CD14-positive monocyte (primary cell): ENCODE results near the gene DNAJC27. TPM values are rescaled to one million over a fixed set of nuclear protein-coding genes. Genes with fewer than 3 reads are reported as not detected.

Source experiments
- DNase-seq, 3 donors: peaks; one replicate each; pipeline ENCODE4 v3.0.0-alpha.2; 2011 to 2022
- H2AFZ ChIP-seq: 2 replicates; pipeline ENCODE4 v1.6.0; 2012; ENCODE audit warnings: mild to moderate bottlenecking, low read depth, low read length, inconsistent platforms; ENCODE audit not compliant: insufficient read depth, poor library complexity, severe bottlenecking
- H3K27ac ChIP-seq, 2 donors: 1 replicate in 1 of 2; 2 replicates in 1 of 2; pipeline ENCODE4 v1.5.1; 2012 to 2013; ENCODE audit warnings: low read length in 2 of 2, control low read depth in 1 of 2, inconsistent platforms in 1 of 2, low read depth in 1 of 2, mild to moderate bottlenecking in 1 of 2
- H3K27me3 ChIP-seq, 2 donors: one replicate each; pipeline versions ENCODE4 v1.6.0 to v1.6.1; 2011 to 2013; ENCODE audit warnings: low read length in 2 of 2; ENCODE audit not compliant: control insufficient read depth in 2 of 2, insufficient read depth in 2 of 2
- H3K36me3 ChIP-seq, 2 donors: replicated peaks in 1 of 2; 1 replicate in 1 of 2; 2 replicates in 1 of 2; pipeline versions ENCODE4 v1.5.1 to v1.6.1; 2012 to 2013; ENCODE audit warnings: low read length in 2 of 2, control low read depth in 1 of 2, inconsistent platforms in 1 of 2, mild to moderate bottlenecking in 1 of 2; ENCODE audit not compliant: insufficient read depth in 2 of 2, control insufficient read depth in 1 of 2
- H3K4me1 ChIP-seq, 2 donors: 1 replicate in 1 of 2; 2 replicates in 1 of 2; pipeline versions ENCODE4 v1.5.1 to v1.6.1; 2012 to 2013; ENCODE audit warnings: low read length in 2 of 2, control low read depth in 1 of 2, inconsistent platforms in 1 of 2, mild to moderate bottlenecking in 1 of 2, moderate library complexity in 1 of 2; ENCODE audit not compliant: insufficient read depth in 2 of 2, control insufficient read depth in 1 of 2
- H3K4me2 ChIP-seq: replicated peaks from 2 replicates; pipeline ENCODE3; 2012; ENCODE audit warnings: low read length, moderate library complexity, mild to moderate bottlenecking; ENCODE audit not compliant: poor library complexity, severe bottlenecking; ENCODE audit errors: extremely low read depth
- H3K4me3 ChIP-seq, 3 experiments: fragments of 200-600 bp in 1 of 3; sonication (generic) in 1 of 3; replicated peaks in 1 of 3; 1 replicate in 2 of 3; 2 replicates in 1 of 3; pipeline ENCODE4 v1.5.1; 2011 to 2013; ENCODE audit warnings: low read length in 3 of 3, mild to moderate bottlenecking in 3 of 3, control low read depth in 2 of 3, low read depth in 2 of 3, inconsistent platforms in 1 of 3, moderate library complexity in 1 of 3
- H3K79me2 ChIP-seq: 2 replicates; pipeline ENCODE4 v1.6.0; 2012; ENCODE audit warnings: mild to moderate bottlenecking, control low read depth, inconsistent platforms, low read length, moderate library complexity; ENCODE audit not compliant: insufficient read depth
- H3K9ac ChIP-seq: 2 replicates; pipeline ENCODE4 v1.6.0; 2017; ENCODE audit warnings: low read length, mild to moderate bottlenecking; ENCODE audit not compliant: insufficient read depth, poor library complexity, severe bottlenecking
- H3K9me3 ChIP-seq, 2 donors: replicated peaks in 1 of 2; 1 replicate in 1 of 2; 2 replicates in 1 of 2; pipeline versions ENCODE4 v1.5.1 to v1.6.1; 2012 to 2013; ENCODE audit warnings: low read length in 2 of 2, control low read depth in 1 of 2; ENCODE audit not compliant: control insufficient read depth in 1 of 2, insufficient read depth in 1 of 2
- H4K20me1 ChIP-seq: 2 replicates; pipeline ENCODE4 v1.6.0; 2012; ENCODE audit warnings: mild to moderate bottlenecking, low read length, control low read depth, moderate library complexity; ENCODE audit not compliant: insufficient read depth
- H3K27ac Mint-ChIP-seq, 7 donors: one replicate each; pipeline ENCODE4 v1.8.0; 2020; ENCODE audit warnings: mild to moderate bottlenecking in 7 of 7, mixed read lengths in 7 of 7, moderate library complexity in 6 of 7, inconsistent platforms in 2 of 7
- H3K27me3 Mint-ChIP-seq, 3 donors: one replicate each; pipeline ENCODE4 v1.8.0; 2021 to 2022; ENCODE audit warnings: low read depth in 3 of 3, mild to moderate bottlenecking in 3 of 3, mixed read lengths in 3 of 3, moderate library complexity in 3 of 3, inconsistent platforms in 1 of 3
- H3K36me3 Mint-ChIP-seq, 2 donors: one replicate each; pipeline ENCODE4 v1.8.0; 2020; ENCODE audit warnings: mixed read lengths in 2 of 2, inconsistent platforms in 1 of 2, mild to moderate bottlenecking in 1 of 2
- H3K4me1 Mint-ChIP-seq: one replicate; pipeline ENCODE4 v1.8.0; 2020; ENCODE audit warnings: mild to moderate bottlenecking, mixed read lengths
- H3K4me3 Mint-ChIP-seq, 2 donors: one replicate each; pipeline ENCODE4 v1.8.0; 2020; ENCODE audit warnings: mild to moderate bottlenecking in 2 of 2, mixed read lengths in 2 of 2, moderate library complexity in 1 of 2
- H3K9me3 Mint-ChIP-seq, 7 donors: one replicate each; pipeline ENCODE4 v1.8.0; 2020 to 2022; ENCODE audit warnings: mixed read lengths in 7 of 7, mild to moderate bottlenecking in 6 of 7, moderate library complexity in 6 of 7, inconsistent platforms in 2 of 7
- CTCF ChIP-seq: fragments of 200-600 bp; IDR thresholded peaks from one replicate; pipeline ENCODE4 v1.8.0; 2022; ENCODE audit warnings: antibody characterized with exemption, mild to moderate bottlenecking
- WGBS: methylation state at CpG from one replicate; pipeline ENCODE4 v1.1.5; 2013; ENCODE audit warnings: missing lambda C conversion rate; ENCODE audit not compliant: insufficient coverage; 5-methylcytosine and 5-hydroxymethylcytosine counted together
- intact Hi-C, 2 donors: fragments of 100-400 bp; cut with micrococcal nuclease; formaldehyde crosslinking; loops; one replicate each; pipeline versions ENCODE4 v1.15.0 to v1.15.1; 2023
- polyA plus RNA-seq, 3 donors: library from polyadenylated mRNA; depleted of rRNA in 1 of 3; unstranded in 2 of 3; stranded (reverse) in 1 of 3; fragments of 300-500 nt in 2 of 3; fragments of >200 nt in 1 of 3; fragmentation: Illumina TruSeq in 2 of 3; gene quantifications; 1 replicate in 2 of 3; 2 replicates in 1 of 3; pipeline ENCODE4 v1.2.3, GENCODE V29; 2012 to 2021

DNAJC27 gene
- polyA plus RNA-seq, 3 donors = 0.86 to 2.8 (median 2.2) TPM

- Histone ChIP-seq H3K27ac (peak overlapping the region; percentile 95 to 96), H3K79me2 (peaks cover 30% of the 10 kb centered on the region), H3K9me3 (no peaks in the 10 kb centered on the region), H3K4me2 (peak overlapping the region; percentile 71), H3K36me3 (peaks cover 1 to 11% of the 10 kb centered on the region in 2 donors), H4K20me1 (no peaks in the 10 kb centered on the region), H3K27me3 (no peaks in the 10 kb centered on the region), H3K4me1 (peaks cover 6 to 26% of the 10 kb centered on the region in 2 donors), H3K4me3 (peak overlapping the region; percentile 64 to 84 (median 76)), H2AFZ (peak overlapping the region; percentile 84), H3K9ac (peak overlapping the region; percentile 96)
- no peak for TF ChIP-seq CTCF
- Mint-ChIP-seq H3K9me3 (no peaks in the 10 kb centered on the region), H3K4me3 (peak overlapping the region; percentile 92 to 97), H3K27ac (peak overlapping the region; percentile 99 to 100 (median 100)), H3K27me3 (no peaks in the 10 kb centered on the region), H3K36me3 (peaks cover 12% of the 10 kb centered on the region in 2 donors), H3K4me1 (peaks cover 13% of the 10 kb centered on the region)
- 0% methylated on average over 23 of the region's 23 CpGs for WGBS
- peak in 2 of 3 donors; percentile 26 to 53 for DNase-seq
- intact Hi-C loops = loop anchor here (5.0 kb wide), 2 partner anchors 71 to 179 kb away; partner anchors contain the start of genes CENPO (in 1 of the 2), EFR3B (in 1 of the 2) and PTRHD1 (in 1 of the 2)
Measured at GRCh38 chr2:24971286-24971535, 544 bp downstream of the DNAJC27 start.

- Histone ChIP-seq H4K20me1 (no peaks in the 10 kb centered on the region), H3K9ac (peak overlapping the region; percentile 96), H3K27ac (peak overlapping the region; percentile 95 to 96), H3K36me3 (peaks cover 7 to 17% of the 10 kb centered on the region in 2 donors), H3K9me3 (no peaks in the 10 kb centered on the region), H3K27me3 (no peaks in the 10 kb centered on the region), H3K79me2 (peaks cover 30% of the 10 kb centered on the region), H3K4me2 (peak overlapping the region; percentile 71), H3K4me3 (peak overlapping the region; percentile 64 to 84 (median 76)), H2AFZ (peak overlapping the region; percentile 84), H3K4me1 (peaks cover 6 to 26% of the 10 kb centered on the region in 2 donors)
- peaks cover 16 to 17% of the 10 kb centered on the region in 2 donors for H3K36me3 Mint-ChIP-seq
- 89% methylated on average over 17 of the region's 27 CpGs for WGBS
- intact Hi-C loops = loop anchor here (5.0 kb wide), 2 partner anchors 72 to 178 kb away; partner anchors contain the start of genes CENPO (in 1 of the 2), EFR3B (in 1 of the 2) and PTRHD1 (in 1 of the 2)
- peak overlapping the region; percentile 92 to 97 for H3K4me3 Mint-ChIP-seq
- H3K4me1 Mint-ChIP-seq = peaks cover 13% of the 10 kb centered on the region
- TF ChIP-seq CTCF = no peak
- no peaks in the 10 kb centered on the region for H3K9me3 Mint-ChIP-seq
- peak overlapping the region; percentile 99 to 100 (median 100) for H3K27ac Mint-ChIP-seq
- H3K27me3 Mint-ChIP-seq = no peaks in the 10 kb centered on the region
- DNase-seq = peak in 1 of 3 donors; percentile 3
Measured at GRCh38 chr2:24970483-24971285, 1.1 kb downstream of the DNAJC27 start.
